Ramos (cell line): ENCODE measurements around the gene TMEM91.
"Not testable (repeated sequence)": the region's sequence is repeated elsewhere in the genome, so short reads cannot be mapped to it uniquely, and the experiment has no call there.

Experiments
- in situ Hi-C: fragments of 300-500 bp; cut with MboI; formaldehyde crosslinking; loops from one replicate; pipeline ENCODE4 v1.14.3; 2022; ENCODE audit warnings: low sequenced_read_pairs; ENCODE audit not compliant: unreplicated experiment

TMEM91 gene

DNA sequence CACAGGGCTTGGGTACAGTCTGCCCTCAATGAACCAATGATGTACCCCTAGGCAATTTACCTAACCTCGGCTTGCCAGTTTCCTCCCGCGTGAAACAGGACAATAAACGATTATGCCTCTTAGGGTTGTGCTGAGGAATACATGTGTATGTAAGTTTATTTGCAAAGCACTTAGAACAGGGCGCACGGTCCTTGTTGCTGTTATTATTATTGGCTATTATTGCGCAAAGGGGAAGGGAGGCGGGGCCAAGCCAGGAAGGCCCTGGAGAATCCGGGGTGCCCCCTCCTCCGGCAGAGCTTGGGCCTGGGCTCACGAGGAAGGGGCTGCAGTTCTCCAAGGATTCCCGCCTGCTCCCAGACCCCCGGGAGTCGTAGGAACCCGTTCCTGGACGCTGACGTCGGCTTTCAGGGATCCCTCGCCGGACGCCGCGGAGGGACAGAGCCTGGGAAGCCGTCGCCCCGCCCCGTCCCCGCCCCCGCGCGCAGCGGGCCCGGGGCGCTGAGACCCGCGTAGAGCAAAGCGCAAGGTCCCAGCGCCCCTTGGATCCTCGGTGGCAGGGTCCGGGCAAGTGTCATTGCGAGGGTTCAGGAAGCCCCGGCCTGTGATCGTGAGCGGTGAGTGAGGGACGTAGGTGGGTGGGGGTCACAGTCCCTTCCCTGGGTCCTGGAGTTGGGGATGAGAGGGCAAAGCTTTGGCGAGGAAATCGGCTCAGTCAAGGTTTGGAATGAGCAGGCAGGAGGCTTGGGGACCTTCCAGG is at the start of gene TMEM91:
Gene TMEM91 (plus strand): TSS at position 293 of the 757 bp plus-strand sequence. CDS start 1,777 bp downstream, outside the sequence.
- in situ Hi-C loops, result no loop called here

DNA sequence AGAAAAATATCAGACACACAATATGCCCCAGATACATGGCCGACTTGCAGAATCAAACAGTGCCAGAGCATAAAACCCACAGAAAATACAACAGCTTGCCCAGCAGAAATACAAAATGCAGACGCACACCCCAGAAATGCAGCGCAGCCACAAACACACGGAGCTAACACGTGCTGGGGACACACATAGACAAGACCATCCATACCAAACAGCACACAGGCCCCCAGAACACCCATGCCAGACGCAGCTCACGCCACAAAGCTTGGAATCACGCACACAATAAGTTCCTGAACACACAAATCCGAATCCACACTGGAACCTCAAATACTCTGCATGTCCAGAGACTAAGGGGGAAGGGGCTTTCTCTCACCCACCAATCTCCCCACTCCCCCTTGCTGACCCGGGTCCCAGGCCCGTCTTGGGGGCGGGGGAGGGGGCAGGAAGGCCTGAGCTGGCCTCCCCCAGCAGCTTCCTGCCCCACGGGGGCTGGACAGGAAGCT is 49.2 kb upstream of the TMEM91 start:
- in situ Hi-C loops, result no loop called here

DNA sequence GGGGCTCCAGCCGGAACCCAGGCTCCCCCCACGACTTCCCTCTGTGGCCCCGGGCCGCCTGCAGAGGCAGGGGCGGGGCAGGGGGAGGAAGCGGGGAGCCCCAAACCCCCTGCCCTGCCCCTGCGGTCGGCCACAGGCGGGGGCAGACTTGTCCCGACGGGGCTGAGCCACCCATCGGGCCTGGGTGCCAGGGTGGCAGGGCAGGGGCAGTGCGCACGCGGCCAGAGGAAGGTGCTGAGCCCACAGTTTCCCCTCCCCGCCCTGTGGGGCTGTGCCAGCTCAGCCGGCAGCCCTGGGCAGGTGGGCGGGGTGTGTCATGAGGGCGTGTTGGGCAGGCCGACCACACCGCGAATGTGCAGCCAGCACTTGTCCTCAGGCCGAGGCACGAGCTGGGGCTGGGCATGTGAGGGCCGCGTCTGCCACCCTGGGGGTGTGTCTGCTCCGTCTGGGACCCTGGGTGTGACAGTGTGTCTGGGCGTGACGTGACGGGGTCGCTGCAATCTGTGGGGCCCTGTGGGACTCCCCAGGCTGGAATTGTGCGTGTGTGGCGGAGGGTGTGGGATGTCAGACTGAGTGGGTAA is 48.7 kb upstream of the TMEM91 start:
- in situ Hi-C loops, result no loop called here

DNA sequence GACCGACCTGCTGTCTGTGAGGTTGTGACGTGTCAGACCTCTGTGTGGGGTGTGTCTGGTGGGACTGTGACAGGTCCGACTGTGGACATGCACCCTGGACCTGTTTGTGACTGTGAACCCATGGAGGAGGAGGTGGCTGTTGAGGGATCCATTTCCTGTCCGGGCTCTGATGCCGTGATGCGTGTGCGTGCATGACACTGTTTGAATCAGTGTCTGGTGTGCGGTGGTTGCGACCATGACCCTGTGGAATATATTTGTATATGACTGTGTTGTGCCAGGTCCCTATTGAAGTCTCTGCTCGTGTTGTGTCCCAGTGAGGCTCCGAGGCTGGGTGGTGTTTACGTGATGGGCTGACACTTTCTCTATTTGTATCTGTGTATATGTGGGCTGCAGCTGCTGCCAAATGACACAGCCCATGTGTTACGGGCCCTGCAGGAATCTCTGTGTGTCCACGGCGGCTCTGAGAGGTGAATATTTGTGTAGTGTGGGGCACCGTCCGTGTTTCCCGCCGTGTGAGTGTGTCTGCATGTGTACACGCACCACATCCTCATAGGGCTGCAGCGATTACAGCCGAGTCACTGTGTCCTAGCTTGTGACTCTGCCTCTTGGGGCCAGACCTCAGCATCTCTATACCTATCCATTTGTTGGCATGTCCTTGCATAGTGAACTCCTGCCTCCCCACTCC is 48.0 kb upstream of the TMEM91 start:
- in situ Hi-C loops, result no loop called here

DNA sequence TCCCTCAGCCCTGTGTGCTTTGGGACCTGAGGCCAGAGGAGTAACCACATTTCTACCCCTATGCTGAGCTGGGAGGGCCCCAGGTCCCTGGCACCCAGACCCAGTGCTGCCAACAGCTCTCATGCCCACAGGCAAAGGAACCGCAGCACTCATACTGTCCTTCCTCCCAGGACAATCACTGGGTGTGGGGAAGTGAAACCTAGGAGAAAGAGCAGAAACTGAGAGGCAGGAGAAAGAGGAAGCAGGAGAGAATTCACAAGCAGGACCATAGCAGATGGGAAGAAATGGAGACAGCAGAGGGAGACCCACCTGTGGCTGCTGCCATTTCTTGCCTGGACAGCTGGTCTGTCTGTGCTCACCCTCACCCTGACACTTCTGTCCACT is 47.5 kb upstream of the TMEM91 start:
- in situ Hi-C loops, result no loop called here

DNA sequence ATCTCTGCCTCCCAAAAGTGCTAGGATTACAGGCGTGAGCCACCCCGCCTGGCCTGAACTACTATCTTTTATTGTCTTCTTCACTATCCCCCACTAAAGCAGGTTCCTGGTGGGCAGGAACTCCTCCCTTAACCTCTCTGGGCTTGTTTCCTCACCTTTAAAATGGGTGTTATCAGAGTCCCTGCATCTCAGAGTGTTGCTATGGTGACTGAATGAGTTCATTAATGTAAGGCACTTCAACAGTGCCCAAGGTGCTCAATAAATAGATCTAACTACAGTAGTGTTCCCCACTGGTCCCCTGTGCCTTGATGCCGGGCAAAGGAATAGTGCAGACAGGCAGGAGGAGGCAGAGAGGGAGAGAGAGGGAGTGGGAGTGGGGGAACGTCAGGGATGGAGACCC is 45.9 kb upstream of the TMEM91 start:
- in situ Hi-C loops, result no loop called here

DNA sequence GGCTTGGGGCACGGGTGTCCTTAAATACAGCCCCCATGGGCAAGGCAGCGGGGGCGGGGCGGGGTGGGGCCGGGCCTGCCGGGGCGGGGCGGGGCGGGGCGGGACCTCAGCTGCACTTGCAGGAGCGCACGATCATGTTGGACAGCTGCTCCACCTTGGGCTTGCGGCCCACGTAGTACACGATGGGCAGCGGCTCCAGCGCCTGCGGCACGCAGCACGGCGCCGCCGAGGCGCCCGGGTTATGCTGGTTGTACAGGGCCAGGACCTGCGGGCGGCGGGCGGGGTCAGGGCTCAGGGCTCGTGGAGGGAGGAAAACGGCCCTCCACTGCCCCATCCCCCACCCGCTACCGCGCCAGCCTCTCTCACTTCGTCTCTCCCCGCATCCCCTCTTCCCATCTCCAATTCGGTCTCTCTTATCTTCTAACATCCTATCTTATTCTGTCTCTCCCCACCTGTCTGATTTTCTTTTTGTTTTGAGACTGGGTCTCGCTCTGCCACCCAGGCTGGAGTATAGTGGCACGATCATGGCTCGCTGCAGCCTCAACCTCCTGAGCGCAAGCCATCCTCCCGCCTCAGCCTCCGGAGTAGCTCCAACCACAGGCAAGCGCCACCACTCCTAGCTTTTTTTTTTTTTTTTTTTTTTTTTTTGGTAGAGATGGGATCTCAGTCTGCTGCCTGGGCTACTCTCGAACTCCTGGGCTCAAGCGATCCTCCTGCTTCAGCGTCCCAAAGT is 45.2 kb upstream of the TMEM91 start:
- in situ Hi-C loops, result no loop called here

DNA sequence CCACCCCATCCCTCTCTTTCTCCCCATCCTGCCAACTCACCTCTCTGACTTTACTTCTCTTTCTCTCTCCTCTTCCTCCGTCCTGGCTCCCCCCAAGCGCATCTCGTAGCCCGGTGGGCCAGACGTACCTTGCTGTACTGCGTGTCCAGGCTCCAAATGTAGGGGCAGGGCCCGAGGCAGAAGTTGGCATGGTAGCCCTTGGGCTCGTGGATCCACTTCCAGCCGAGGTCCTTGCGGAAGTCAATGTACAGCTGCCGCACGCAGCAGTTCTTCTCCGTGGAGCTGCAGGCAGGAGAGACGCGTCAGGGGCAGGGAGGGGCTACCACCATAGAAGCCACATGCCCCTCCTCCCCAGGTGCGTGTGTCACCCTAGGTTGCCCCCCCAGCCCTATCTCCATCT is 44.3 kb upstream of the TMEM91 start:
- in situ Hi-C loops, result no loop called here

DNA sequence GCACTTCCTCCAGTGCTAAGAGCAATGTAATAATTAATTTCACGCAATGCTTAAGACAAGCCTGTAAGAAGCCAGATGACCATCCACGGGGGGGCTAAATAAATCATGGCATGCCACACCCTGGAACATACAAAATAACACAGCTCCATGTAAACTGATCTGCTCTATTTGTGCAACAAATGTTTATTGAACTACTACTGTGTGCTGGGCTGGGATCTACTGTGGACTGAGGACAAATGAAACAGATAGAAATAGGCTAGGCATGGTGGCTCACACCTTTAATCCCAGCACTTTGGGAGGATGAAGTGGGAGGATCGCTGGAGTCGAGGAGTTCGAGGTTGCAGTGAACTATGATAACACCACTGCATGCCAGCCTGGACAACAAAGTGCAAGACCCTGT is 43.9 kb upstream of the TMEM91 start:
- in situ Hi-C loops, result no loop called here

DNA sequence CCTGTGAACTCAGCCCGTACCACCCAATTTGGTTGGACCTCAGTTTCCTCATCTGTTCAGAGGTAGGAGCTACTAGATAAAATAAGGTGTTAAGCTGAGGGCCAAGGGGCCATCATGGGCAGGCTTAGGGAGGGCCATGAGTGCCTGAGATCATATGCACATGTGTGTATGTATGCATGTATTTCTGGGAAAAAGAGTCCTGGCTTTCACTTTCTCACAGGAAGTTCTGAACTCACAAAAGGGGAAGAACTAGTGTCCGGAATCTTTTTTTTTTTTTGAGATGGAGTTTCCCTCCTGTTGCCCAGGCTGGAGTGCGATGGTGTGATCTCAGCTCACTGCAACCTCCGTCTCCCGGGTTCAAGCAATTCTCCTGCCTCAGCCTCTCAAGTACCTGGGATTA is 41.5 kb upstream of the TMEM91 start:
- in situ Hi-C loops, result no loop called here

DNA sequence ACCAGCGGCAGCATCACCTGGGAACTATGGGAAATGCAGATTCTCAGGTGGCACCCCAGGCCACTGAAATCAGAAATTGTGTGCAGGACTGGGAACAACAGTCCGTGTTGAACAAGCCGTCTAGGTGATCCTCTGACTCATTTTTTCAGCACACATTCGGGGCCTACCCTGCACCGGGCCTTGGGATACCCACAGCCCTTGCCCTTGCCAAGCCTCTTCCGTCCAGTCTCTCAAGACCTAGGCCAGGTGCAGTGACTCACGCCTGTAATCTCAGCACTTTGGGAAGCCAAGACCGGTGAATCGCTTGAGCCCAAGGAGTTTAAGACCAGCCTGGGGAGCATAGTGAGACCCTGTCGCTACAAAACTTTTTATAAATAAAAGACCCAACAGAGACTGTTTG is 40.9 kb upstream of the TMEM91 start:
- in situ Hi-C loops, result no loop called here

DNA sequence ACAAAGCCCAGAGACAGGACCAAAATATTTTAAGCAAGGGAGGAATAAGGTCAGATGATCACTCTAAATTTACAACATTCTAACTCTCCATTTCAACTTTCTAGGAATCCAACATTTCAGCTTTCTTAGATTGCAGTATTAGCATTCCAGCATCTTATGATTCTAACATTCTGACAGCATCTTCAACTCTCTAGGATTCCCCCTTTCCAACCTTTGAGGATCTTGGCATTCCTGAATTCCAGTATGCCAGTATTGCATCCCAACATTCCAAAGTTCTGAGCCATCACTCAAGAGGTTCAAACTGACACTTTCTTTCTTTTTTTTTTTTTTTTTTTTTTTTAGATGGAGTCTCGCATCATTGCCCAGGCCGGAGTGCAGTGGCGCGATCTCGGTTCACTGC is 36.4 kb upstream of the TMEM91 start:
- in situ Hi-C loops, result no loop called here

DNA sequence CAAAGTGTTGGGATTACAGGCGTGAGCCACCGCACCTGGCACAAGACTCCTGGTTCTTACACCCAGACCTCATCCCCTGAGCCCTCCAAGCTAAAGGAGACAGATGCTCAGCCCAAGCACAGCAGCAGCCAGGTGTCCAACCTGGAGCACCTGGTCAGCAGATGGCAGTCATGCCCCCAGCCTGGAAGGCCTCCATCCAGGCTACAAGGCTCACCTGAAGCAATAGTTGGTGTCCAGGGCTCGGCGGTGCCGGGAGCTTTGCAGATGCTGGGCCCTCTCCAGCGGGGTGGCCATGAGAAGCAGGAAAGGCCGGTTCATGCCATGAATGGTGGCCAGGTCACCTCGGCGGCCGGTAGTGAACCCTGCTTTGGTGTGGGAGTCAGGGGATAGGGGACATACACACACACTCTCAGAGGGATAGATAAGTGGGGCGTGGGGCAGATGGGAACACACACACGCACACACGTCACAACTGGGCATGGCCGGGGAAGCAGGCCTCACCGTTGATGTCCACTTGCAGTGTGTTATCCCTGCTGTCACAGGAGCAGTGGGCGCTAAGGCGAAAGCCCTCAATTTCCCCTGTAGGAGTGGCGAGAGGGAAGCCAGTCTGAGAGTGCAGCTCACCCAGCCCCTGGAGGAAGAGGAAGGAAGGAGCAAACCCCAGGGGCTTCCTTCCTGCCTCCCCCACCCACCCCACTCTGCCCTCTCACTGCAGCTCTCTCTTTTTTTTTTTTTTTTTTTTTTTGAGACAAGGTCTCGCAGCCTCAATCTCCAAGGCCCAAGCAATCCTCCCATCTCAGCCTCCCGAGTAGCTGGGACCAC is 34.5 kb upstream of the TMEM91 start:
- in situ Hi-C loops, result no loop called here

DNA sequence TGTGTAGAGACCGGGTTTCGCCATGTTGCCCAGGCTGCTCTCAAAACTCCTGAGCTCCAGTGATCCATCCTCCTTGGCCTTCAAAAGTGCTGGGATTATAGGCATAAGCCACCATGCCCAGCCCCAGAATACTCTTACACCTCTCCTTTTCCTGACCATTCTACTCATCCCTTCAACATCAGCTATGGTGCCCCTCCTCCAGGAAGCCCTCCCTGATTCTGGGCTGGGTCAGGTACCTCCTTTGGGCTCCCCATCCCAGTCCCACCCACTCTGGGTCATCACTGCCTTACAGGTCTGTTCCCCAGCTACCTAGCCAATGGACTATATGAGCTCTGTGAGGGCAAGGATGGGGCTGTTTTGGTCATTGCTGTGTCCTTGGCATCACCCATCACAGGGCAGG is 32.2 kb upstream of the TMEM91 start:
- in situ Hi-C loops, result no loop called here

DNA sequence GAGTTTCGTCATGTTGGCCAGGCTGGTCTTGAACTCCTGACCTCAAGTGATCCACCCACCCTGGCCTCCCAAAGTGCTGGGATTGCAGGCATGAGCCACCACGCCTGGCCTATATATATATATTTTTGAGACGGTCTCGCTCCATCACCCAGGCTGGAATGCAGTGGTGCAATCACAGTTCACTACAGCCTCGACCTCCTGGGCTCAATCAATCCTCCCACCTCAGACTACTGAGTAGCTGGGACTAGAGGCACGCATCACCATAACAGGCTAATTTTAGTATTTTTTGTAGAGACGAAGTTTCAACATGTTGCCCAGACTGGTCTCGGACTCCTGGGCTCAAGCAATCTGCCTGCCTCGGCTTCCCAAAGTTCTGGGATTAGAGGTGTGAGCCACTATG is 29.4 kb upstream of the TMEM91 start:
- in situ Hi-C loops, result not testable (repeated sequence)

DNA sequence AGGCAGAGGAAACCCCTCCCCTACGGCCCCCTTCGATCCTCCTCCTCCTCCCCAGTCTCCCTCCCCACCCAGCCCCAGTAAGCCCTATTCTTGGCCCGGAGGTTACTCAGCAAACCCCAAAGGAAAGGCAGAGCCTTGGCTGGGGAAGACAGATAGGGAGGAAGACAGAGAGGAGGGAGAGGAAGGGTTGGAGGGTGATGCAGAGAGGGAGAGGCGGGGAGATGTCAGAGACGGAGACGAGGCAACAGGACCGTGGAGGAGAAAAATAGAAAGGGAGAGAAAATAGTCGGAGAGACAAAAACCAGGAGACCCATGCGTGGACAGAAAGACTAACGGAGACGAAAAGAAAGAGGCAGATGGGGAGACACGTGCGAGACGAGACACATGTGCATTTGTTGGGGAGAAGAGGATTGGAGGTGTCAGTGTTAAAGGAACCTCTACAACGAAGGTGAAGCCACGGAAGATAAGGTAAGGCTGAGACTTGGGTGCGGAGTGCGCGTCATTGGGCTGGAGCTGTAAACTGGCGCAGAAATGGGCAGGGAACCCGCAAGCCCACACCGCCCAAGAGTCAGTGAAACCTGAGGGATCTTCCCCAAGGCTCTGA is 25.5 kb upstream of the TMEM91 start:
- in situ Hi-C loops, result no loop called here

DNA sequence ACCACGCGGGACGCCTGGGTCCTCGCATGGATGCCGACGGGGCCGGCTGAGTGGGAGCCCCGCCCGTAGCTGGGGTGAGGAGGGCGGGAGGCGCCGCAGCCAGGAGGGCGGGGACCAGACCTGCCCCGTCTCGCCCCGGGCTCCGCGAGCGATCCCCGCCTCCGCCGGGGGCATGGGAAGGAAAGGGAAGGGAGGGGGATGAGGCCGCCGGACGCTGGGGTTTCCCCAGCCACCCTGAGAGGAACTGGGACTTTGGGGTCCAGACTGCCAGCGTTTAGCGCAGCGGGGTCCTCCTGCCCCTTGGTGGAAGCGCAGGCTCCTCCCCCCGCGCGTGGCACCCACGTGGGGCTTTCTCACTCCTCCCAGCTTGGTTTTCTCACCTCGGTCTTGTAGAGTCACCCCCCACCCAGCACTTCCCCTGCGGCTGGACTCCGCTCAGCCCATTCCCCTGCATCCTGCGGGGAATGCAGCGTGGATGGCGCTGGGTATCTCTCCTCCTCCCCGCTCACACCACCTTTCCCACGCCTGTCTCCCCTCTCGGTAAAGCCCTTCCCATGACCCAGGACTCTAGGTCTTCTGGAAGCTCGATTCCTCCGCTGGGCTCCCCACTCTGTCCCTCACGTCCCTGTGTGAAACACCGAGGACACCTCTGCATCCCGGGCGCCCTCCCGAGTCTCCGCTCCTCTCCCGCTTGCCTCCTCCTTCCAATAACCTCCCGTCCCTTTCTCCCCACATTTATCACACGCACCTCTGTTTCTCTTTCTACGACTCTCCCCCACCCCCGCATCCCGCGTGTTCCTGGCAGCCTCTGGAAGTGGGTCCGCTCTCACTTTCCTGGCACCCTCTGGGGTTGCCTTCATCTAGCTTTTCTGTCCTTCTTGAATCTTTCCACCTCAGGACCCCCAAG is 24.7 kb upstream of the TMEM91 start:
- in situ Hi-C loops, result no loop called here

DNA sequence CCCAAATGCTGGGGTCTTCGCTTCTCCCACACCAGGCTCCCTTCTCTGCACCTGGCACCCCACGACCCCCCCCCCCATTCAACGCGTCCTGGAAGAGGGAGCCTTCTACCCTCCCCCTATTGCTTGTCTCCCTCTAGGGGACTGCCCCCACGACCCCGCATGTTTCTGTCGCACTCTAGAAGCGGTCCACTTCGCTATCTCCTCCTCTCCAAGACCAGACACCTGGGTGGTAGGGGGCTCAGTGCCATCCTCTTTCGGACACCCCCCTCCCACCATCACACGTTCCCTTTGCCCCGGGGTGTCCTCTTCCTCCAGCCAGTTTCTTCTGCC is 24.1 kb upstream of the TMEM91 start:
- in situ Hi-C loops, result no loop called here
